Esophagus mucosa (tissue), 1 donor: ENCODE measurements around the gene VNN1. TPM values are rescaled to one million over a fixed set of nuclear protein-coding genes. Genes with fewer than 3 reads are reported as not detected.
"Not testable (repeated sequence)": the region's sequence is repeated elsewhere in the genome, so short reads cannot be mapped to it uniquely, and the experiment has no call there.

Experiments used
- ATAC-seq: fragments of 200-7000 bp; cut with Tn5 transposase; one replicate; pipeline ENCODE4 v1.9.1; 2020
- total RNA-seq: library from RNA; stranded (reverse); gene quantifications from one replicate; pipeline ENCODE4 v1.2.4, GENCODE V29; 2023
- donor health status: DM: yes; HTN: yes; CAD: no.

Gene VNN1
- total RNA-seq, 1 donor from 2014 or later: 0.12 TPM

GRCh38 chr6:132669690-132670291, 44.1 kb downstream of the VNN1 start:
- ATAC-seq: peak; percentile 74

- ATAC-seq: no peak
These were observed 47.7 kb downstream of the VNN1 start for GRCh38 chr6:132666118-132666517.

- no peak for ATAC-seq
These were observed 49.4 kb downstream of the VNN1 start for GRCh38 chr6:132664309-132665034.

GRCh38 chr6:132663661-132664060, 50.2 kb downstream of the VNN1 start:
- no peak for ATAC-seq

GRCh38 chr6:132661906-132662305, 51.9 kb downstream of the VNN1 start:
- no peak for ATAC-seq

- ATAC-seq: no peak
These were observed 54.8 kb downstream of the VNN1 start, which contains the start of gene TAAR1 for GRCh38 chr6:132659082-132659481. Gene TAAR1 (minus strand): TSS chr6:132659182. CDS start chr6:132646003, 13,179 bp downstream.

- ATAC-seq: peak; percentile 69
These were observed 62.8 kb downstream of the VNN1 start for GRCh38 chr6:132651062-132651461.

GRCh38 chr6:132650429-132650828, 63.4 kb downstream of the VNN1 start:
- peak; percentile 18 for ATAC-seq

- no peak for ATAC-seq
These were observed 65.0 kb downstream of the VNN1 start for GRCh38 chr6:132648828-132649227.

- ATAC-seq: no peak
These were observed 65.5 kb downstream of the VNN1 start for GRCh38 chr6:132648356-132648755.

GRCh38 chr6:132643547-132643946, 70.3 kb downstream of the VNN1 start:
- ATAC-seq: no peak

- ATAC-seq: not testable (repeated sequence)
These were observed 76.7 kb downstream of the VNN1 start for GRCh38 chr6:132637135-132637534.

GRCh38 chr6:132635906-132636305, 77.9 kb downstream of the VNN1 start:
- not testable (repeated sequence) for ATAC-seq

- ATAC-seq: not testable (repeated sequence)
These were observed 78.6 kb downstream of the VNN1 start for GRCh38 chr6:132635288-132635687.

GRCh38 chr6:132634796-132635195, 79.1 kb downstream of the VNN1 start:
- no peak for ATAC-seq

- no peak for ATAC-seq
These were observed 80.5 kb downstream of the VNN1 start for GRCh38 chr6:132633362-132633761.

Other genes starting within 250 kb of the VNN1 start
- 38.3 TPM for gene STX7, start 200.9 kb downstream of the VNN1 start, total RNA-seq
- gene TAAR9, start 175.8 kb downstream of the VNN1 start, total RNA-seq: not detected
- gene TAAR8, start 161.4 kb downstream of the VNN1 start, total RNA-seq: not detected
- gene TAAR6, start 143.7 kb downstream of the VNN1 start, total RNA-seq: not detected
- not detected for gene TAAR5, start 124.3 kb downstream of the VNN1 start, total RNA-seq
- gene TAAR2, start 89.8 kb downstream of the VNN1 start, total RNA-seq: not detected
- gene TAAR1, start 54.9 kb downstream of the VNN1 start, total RNA-seq: not detected
- gene VNN2, start 43.8 kb upstream of the VNN1 start, total RNA-seq: 0.28 TPM
- gene SLC18B1, start 84.6 kb upstream of the VNN1 start, total RNA-seq: 12.8 TPM
- 1,299 TPM for gene RPS12, start 100.5 kb upstream of the VNN1 start, total RNA-seq